GM18907 (cell line): ENCODE results near the gene ARMC2.
"Not testable (repeated sequence)": the region's sequence is repeated elsewhere in the genome, so short reads cannot be mapped to it uniquely, and the experiment has no call there.

ENCODE experiments used
- ATAC-seq: cut with Tn5 transposase; IDR thresholded peaks from one replicate; pipeline ENCODE4 v1.9.1; 2021; ENCODE audit warnings: mild to moderate bottlenecking, moderate library complexity; ENCODE audit not compliant: unreplicated experiment

ARMC2 gene

DNA sequence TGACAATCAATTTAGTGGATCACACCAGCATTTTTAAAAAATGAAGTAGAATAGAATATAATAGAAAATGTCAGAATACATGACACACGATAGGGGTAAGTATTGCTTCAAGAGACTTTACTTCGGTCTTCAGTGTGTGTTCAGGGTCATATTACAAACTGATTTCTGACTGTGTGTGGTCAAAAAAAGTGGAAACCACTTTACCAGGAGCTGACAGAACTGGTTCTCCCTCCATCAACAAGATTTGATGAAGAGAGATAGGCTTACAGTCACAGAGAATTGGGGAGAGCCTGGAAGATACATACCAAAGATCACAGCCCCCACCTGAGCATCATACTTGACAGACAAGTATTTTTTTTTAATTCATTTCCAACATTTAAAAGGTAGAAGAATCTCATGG lies 21.7 kb downstream of the ARMC2 start:
- no peak for ATAC-seq

DNA sequence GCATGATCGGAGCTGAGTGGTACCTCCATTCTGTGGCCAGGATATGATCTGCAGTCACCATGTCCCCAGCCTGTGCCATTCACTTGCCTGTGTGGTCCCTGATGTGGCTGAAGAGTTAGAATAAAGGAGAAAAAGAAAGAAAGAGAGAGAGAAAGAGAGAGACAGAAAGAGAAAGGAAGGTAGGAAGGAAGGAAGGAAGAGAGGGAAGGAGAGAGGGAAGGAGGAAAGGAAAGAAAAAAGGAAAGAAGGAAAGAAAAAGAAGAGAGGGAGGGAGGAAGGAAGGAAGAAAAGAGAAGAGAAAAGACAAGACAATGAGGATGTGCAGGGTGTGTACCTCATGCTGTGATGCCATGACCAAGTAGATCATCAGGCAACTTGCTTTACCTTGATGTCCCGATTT lies 22.1 kb downstream of the ARMC2 start:
- ATAC-seq: no peak

DNA sequence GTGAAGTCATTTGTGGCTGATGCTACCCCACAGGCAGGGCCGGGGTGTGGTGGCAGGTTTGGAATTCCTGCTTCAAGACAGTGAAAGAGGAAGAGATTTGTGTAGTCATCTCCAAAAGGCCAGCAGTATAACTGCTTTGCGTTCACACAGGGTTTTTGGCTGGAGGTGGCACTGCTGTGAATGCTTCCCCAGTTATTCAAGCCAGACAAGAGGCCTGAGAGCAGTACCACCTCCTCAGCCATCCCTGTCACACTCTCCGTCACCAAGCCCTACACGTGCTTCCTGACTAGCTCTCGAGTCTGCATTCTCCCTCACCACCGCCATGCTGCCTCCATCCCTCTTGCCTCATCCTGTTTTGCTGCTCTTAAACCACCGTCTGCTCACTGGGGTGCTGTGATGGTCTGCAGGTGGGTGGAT lies 23.9 kb downstream of the ARMC2 start:
- ATAC-seq: no peak

DNA sequence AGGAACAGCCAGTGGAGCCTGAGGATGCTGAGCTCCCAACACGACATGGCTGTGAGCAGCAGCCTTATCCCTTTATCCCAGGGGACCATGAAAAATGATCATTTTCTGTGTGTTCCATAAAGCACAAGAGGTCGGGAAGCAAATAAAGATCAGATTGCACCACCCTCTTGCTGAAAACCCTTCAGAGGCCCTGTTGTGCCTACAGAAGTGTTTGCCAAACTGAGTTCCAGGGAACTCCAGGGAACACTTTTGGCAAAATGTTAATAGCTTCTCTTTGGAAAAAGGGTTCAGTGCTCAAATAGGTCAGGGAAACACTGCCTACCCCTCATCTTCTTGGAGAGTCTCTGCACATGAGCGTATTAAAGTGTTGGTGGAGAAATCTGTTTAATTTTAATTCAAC lies 24.4 kb downstream of the ARMC2 start:
- no peak for ATAC-seq

DNA sequence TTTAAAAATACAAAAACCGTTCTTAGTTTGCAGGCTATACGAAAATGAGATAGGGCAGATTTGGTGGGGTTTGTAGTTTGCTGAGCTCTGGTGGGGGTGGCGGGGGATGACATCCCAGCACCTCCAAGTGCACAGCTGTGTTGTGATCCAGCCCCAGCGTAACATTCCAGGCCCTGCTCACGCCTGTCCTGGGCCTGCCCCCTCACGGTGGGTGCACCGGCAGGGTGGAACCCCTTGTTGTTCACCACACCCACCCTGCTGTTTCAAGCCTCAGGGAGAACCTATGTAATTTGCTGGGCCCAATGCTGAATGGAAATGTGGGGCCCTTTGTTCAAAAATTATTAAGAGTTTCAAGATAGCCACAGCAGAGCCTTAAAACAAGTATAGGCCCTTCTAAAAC lies 25.0 kb downstream of the ARMC2 start:
- no peak for ATAC-seq

DNA sequence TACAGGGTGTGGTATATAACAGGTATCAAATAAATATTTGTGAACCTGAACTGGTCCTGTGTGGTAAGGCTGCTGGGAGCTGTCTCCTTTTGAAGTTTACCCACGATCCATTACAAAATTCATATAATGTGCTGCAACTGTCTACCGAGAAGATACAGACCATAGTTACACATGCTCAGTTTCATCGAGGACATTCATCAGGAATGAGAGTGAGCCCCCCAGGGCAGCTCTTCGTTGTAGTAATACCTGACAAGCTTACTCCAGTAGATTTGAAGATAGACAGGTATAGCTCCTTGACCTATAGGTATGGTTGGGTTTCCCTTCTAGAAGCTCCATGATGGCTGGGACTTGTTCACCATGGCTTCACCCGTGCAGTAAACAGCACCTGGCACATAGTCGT lies 25.7 kb downstream of the ARMC2 start:
- ATAC-seq: no peak

DNA sequence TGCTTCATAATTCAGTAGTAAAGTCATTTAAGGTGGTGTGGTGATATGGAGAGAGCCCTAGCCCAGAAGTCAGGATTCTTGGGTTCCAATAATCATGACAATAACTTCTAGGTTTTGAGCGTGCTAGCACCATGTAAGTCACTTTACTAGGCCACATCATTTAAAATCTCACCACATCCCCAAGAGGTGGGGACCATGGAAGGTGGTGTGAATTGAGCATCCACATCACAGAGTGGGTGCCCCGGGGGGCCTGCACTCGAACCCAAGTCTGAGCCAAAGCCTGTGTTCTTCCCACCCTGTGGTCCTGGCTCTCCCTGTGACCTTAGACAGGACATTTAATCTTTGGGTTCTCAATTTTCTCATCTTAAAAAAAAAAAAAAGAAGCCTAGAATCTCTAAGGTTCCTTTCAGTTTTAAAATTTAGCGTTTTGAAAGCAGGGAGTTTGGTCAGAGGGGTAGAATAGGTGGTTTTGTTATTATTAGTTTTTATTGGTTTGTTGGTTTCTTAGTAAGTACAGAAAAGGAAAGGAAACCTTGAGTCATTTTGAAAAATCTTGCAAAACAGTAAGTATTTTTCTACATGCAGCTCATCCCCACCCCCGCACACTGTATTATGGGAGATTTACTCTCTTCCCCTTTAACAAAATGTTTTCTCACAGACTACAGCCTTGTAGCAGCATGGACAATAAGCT lies 26.4 kb downstream of the ARMC2 start:
- ATAC-seq: peak; percentile 91

DNA sequence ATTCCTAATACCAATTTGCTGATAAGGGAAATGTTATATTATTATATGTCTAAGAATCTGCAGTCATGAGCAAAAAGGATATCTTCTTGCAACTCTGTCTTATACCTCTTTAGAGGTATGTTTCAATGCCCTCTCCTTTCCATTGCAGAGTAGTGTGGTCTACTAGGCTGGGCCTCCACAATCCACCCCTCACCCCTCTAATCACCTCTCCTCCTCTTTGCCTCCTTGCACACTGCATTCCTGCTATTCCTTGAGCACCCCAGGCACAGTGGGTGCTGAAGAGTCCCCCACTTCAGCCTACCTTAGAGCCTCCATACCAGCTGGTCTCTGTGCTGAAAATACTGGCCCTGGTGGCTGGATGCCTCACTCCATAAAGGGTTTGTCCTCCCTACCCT lies 26.9 kb downstream of the ARMC2 start:
- ATAC-seq: peak; percentile 33

DNA sequence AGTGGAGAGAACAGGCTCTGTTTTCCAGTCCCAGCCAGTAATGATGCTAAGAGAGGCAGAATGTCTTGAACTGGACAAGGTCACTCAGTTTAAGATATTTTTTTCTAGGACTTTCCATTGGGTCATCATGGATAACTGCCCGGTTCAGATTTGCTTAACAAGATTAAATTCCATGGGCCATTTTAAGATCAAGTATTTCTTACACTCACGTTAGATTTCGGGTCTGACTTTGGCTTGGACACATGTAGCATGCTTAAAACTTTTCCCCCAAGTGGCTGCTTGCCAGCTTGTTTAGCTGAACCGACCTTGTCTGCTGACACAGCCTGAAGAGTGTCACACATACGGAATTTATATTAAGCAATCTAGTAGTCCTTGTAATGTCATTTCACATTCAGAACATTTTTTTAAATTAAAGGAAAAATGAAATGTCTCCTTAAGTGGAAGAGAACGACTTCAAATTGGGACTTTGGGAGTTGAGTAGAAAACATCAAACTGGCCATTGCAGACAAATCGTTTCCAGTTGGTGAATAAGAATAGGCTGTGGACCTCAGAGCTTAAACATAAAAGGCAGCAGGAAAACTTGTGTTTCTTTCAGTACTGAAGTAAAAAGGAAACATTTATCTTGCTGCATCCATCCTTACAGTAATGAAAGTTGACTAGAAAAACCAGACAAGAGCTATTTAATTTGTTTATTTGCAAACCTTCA lies 29.0 kb downstream of the ARMC2 start:
- ATAC-seq: no peak

DNA sequence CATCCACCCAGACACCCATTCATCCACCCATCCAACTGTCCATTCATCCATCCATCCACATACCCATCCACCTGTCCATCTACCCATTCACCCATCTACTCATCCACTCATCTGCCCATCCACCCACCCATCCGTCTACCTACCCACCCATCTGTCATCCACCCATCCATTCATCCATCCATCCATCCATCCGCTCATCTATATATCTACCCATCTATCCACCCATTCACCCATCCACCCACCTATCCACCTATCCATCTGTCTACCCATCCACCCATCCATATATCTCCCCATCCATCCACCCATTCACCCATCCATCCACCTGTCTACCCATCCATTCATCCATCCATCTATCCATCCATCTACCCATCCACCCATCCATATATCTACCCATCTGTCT lies 30.7 kb downstream of the ARMC2 start:
- no peak for ATAC-seq

DNA sequence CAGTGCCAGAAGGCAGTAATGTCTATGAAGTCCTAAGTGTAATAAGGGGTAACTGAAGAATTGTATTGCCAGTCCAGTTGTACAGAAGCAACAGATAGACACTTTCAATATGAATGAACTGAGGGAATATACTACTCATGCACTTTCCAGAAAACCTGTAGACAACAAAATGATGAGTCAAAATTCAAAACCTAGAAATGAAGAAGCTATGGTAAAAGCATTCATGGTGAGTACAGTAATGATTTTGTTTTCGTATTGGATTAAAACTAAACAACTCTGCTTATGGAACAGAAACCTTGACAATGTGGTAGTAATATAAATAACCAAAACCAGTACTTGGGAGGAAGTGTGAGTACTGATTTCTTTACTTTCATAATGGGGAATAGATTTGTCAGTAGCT lies 35.0 kb downstream of the ARMC2 start:
- ATAC-seq: peak; percentile 82

DNA sequence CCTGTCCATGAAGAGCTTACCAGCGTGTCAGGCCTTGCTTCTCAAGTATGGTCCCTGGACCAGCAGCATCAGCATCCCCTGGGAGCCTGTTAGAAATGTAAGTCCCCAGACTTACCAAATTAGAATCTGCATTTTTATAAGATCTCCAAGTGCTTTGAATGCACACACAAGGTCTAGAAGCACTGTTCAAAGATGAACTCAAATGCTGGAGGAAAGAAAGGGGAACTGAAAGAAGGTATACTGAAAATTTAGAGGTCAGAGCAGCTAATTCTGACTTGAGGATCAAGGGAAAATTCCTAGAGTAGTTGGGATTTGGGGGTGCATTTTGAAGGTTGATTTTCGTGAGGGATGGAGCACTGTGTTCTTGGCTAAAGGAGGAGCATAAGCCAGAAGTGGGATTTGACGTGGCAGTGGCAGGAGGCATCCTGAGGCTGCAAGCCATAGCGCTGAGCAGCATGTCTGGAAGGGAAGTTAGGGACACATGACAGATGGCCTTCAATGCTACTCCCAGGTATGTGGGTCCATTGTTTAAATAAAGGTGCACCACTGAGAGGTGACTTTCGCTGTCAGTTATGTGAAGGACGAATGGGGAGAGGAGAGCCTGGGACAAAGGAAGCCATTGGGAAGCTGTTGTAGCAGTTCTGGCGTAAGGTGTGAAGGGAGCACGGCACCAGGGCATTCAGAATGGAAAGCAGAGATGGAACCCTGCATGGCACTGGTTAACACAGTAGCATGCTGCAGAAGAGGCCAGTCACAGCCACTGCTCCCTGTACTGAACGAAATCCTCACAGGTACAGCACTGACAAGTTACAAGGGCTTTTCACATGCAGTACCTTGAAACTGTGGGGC lies 36.2 kb downstream of the ARMC2 start:
- ATAC-seq: no peak

DNA sequence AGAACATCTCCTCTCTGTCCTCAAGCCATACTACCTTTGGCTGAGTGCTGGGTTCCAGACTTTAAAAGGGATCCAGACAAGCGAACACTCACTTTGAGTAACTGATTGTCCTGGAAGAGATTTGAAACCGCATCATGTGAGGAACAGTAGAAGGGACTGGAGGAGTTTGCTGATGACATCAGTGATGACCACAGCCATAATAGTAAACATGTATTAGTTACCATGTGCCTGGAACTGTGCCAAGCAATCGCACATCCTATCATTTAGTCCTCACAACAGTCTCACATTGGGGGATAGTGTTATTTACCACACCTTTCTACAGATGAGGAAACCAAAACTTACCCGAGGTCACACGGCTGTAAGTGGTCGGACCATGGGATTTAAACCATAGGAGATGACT lies 39.8 kb downstream of the ARMC2 start:
- ATAC-seq: no peak

DNA sequence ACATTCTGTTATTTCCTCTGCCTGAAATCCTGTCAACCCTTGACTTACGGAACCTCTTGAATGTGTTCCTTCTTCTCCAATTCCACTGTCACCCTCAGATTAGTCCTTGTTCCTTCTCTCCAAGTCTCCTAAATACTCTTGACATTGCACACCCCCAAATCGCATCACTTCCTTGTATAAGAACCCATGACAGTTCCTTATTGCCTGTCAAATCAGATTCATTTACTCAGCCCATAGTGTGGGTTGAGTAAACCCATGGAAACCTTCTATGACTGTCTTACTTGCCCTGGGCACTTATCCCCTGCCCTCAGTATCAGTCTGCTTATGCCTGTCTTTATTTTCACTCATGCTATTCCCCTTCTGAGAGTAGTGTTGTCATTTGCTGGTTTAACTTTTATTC lies 40.5 kb downstream of the ARMC2 start:
- no peak for ATAC-seq

DNA sequence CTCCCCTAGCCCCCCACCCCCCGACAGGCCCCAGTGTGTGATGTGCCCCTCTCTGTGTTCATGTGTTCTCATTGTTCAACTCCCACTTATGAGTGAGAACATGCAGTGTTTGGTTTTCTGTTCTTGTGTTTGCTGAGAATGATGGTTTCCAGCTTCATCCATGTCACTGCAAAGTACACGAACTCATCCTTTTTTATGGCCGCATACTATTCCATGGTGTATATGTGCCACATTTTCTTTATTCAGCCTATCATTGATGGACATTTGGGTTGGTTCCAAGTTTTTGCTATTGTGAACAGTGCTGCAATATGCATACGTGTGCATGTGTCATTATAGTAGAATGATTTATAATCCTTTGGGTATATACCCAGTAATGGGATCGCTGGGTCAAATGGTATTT lies 42.7 kb downstream of the ARMC2 start:
- not testable (repeated sequence) for ATAC-seq

DNA sequence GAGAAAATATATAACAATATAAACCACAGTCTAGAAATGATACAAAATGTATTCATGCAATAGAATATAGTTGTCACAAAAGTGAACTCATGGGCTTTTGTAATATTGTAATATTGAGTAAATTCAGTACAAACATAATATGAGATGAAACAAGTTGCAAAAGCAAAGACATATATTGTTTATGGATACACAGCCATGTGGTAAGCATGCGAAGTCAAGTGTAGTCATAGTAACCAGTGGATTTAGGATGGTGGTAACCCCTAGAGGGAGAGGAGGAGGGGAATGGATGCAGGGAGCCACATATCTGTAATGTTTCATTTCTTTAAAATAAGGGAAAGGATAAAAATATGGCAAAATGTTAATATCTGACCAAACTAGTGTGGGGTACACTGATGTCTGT lies 47.3 kb downstream of the ARMC2 start:
- ATAC-seq: no peak

DNA sequence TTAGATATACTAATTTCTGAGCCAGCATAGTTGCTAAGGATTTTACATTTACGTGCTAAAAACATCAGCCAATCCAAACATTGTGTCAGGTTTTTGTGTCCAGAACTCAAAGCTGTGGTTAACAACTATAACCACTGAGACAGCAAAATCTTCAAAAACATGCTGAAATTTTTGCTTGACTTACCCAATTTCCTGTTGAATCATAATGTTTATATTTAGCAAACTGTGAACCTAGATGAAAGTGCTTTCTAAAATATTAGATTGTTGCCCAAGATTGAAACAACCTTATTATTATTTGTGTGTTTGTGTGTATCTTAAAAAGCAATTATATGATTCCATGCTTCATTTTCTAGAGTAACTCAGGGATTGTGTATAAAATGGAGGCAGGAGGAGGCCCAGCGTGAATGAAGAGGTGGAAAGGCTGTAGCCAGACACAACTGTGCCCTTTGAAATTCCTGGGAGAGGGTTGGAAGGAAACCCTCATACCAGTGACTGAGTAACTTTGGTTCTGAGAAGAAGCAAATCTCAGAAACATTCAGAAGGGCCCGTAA lies 48.0 kb downstream of the ARMC2 start:
- ATAC-seq: no peak

DNA sequence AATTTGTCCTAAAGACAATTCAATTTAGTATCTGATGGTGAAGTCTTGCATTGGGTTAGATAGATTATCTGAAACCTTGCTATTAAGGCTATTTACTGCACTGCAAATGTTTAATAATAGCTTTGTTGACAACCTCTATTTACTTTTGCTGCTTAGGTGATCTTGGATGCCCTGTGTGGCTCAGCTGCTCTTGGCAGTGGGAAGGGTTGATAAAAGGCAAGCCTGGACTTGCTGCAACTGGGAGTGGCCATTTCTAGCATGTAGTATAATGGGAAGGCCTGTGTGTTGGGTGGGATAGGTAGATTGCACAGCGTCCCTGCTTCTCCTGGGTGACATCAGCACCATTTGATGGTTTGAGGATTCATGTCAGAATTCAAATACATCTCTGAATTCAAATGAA lies 49.1 kb downstream of the ARMC2 start:
- no peak for ATAC-seq

DNA sequence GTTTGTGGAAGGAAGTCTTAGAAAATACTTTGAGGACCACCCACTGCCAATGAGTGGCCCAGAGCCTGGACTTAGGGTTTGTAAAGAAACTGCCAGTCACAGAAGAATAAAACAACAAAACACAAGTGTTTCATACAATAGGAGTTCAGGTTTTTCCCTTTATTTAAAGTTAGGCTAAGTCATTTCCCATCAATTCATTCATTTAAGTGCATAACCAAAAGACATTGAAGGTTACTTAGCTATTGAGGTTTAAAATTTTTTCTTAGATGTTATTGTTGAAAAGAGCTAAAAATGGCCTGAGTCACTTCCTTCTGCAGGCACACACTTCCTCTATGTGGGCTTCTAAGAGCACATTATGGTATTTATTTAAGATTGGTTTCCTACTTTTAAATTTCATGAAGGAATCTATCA lies 54.2 kb downstream of the ARMC2 start:
- no peak for ATAC-seq

DNA sequence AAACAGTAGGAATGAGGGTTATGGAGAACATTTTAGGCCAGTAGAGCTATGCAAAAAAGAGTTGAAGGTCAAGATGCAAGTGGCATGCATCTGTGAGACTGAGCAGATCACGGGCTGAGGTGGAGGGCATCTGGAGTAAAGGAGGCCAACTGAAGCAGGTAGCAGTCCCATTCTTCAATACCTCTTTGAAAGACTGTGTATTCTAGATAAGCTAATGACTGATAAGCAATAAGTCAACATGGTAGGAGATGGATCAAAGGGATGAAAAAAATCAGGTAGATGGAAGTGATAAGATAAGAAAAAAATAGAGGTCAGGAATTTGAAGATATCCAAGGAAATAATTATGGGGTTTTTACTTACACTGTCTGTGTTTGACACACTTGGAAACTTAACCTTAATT lies 55.6 kb downstream of the ARMC2 start:
- ATAC-seq: no peak

DNA sequence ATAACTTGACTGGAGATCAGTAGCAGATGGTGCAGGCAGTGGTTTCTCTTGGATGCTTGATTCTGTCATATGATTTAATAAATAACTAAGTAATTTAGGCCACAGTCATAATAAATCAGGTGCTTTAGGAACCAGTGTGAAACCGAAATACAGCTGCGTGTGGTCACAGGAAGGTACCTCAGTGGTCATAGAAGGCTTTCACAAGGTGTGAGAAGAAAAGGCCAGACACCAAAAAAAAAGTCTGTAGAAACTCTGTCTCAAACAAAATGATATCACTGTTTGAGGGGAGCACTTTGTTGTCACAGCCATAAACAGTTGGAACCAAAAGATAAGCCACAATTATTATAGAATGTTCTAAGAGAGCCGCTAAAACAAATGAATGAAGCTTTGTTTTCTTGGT lies 56.5 kb downstream of the ARMC2 start:
- ATAC-seq: peak; percentile 99
